WERI-Rb-1 (cell line): ENCODE data around the gene ABCA12.

ENCODE experiments used
- DNase-seq: peaks from one replicate; pipeline ENCODE4 v3.0.0-alpha.2; 2020
- H3K27ac ChIP-seq: fragments of 250-450 bp; sonication (Bioruptor Pico); 2 replicates; pipeline ENCODE4 v1.5.1; 2020; ENCODE audit warnings: mild to moderate bottlenecking, moderate library complexity
- H3K27me3 ChIP-seq: fragments of 250-450 bp; sonication (Bioruptor Pico); 2 replicates; pipeline ENCODE4 v1.5.1; 2021; ENCODE audit warnings: mild to moderate bottlenecking, low read depth, moderate library complexity; ENCODE audit not compliant: insufficient read depth, severe bottlenecking
- H3K36me3 ChIP-seq: fragments of 250-450 bp; sonication (Bioruptor Pico); 2 replicates; pipeline ENCODE4 v1.5.1; 2020; ENCODE audit warnings: mild to moderate bottlenecking, moderate library complexity
- H3K4me3 ChIP-seq: 2 replicates; pipeline ENCODE4 v1.5.1; 2011; ENCODE audit warnings: low read depth, mild to moderate bottlenecking, control low read depth, low read length
- H3K9me3 ChIP-seq: fragments of 250-450 bp; sonication (Bioruptor Pico); 2 replicates; pipeline ENCODE4 v1.5.1; 2021; ENCODE audit warnings: mild to moderate bottlenecking, moderate library complexity; ENCODE audit not compliant: severe bottlenecking
- TF ChIP-seq, protein P1 (sequence below): IDR thresholded peaks from 2 replicates; pipeline ENCODE4 v1.5.1; 2011; ENCODE audit warnings: low read depth, mild to moderate bottlenecking, control low read depth, inconsistent platforms, low read length

Gene ABCA12, protein sequence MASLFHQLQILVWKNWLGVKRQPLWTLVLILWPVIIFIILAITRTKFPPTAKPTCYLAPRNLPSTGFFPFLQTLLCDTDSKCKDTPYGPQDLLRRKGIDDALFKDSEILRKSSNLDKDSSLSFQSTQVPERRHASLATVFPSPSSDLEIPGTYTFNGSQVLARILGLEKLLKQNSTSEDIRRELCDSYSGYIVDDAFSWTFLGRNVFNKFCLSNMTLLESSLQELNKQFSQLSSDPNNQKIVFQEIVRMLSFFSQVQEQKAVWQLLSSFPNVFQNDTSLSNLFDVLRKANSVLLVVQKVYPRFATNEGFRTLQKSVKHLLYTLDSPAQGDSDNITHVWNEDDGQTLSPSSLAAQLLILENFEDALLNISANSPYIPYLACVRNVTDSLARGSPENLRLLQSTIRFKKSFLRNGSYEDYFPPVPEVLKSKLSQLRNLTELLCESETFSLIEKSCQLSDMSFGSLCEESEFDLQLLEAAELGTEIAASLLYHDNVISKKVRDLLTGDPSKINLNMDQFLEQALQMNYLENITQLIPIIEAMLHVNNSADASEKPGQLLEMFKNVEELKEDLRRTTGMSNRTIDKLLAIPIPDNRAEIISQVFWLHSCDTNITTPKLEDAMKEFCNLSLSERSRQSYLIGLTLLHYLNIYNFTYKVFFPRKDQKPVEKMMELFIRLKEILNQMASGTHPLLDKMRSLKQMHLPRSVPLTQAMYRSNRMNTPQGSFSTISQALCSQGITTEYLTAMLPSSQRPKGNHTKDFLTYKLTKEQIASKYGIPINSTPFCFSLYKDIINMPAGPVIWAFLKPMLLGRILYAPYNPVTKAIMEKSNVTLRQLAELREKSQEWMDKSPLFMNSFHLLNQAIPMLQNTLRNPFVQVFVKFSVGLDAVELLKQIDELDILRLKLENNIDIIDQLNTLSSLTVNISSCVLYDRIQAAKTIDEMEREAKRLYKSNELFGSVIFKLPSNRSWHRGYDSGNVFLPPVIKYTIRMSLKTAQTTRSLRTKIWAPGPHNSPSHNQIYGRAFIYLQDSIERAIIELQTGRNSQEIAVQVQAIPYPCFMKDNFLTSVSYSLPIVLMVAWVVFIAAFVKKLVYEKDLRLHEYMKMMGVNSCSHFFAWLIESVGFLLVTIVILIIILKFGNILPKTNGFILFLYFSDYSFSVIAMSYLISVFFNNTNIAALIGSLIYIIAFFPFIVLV (N-terminal part only)

GRCh38 chr2:215138479-215138878 is at the start of gene ABCA12:
Gene ABCA12, minus strand, starts transcription at chr2:215138626. Its CDS starts 418 bp downstream, at chr2:215138208.
- DNase-seq, result no peak
- Histone ChIP-seq H3K36me3 (no peaks in the 10 kb centered on the region), H3K4me3 (no peak within 1 kb of the TSS), H3K9me3 (no peaks in the 10 kb centered on the region), H3K27ac (no peak within 1 kb of the TSS), H3K27me3 (no peaks in the 10 kb centered on the region)
- TF ChIP-seq, protein P1, sequence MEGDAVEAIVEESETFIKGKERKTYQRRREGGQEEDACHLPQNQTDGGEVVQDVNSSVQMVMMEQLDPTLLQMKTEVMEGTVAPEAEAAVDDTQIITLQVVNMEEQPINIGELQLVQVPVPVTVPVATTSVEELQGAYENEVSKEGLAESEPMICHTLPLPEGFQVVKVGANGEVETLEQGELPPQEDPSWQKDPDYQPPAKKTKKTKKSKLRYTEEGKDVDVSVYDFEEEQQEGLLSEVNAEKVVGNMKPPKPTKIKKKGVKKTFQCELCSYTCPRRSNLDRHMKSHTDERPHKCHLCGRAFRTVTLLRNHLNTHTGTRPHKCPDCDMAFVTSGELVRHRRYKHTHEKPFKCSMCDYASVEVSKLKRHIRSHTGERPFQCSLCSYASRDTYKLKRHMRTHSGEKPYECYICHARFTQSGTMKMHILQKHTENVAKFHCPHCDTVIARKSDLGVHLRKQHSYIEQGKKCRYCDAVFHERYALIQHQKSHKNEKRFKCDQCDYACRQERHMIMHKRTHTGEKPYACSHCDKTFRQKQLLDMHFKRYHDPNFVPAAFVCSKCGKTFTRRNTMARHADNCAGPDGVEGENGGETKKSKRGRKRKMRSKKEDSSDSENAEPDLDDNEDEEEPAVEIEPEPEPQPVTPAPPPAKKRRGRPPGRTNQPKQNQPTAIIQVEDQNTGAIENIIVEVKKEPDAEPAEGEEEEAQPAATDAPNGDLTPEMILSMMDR, result no peak

DNA sequence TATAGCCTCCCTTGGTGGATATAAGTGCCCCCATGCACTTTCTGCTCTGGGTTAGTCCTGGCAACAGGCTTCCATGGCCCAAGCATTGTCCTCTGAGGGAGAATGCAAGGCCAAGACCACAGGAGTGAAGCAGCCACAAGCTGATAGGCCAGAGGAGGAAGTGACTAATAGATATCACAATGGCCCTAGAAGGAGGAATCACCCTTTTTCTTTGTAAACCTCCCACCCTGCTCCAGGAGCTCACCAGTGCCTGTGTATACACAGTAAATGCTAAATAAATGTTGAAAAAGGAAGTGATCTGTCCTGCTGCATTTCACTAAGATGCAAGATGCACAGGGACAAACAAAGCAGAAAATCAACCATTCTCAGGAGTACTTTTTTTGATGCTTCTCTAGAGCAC is 49.7 kb upstream of the ABCA12 start:
- Histone ChIP-seq H3K36me3 (no peaks in the 10 kb centered on the region), H3K27ac (no peak overlapping the region), H3K9me3 (no peaks in the 10 kb centered on the region), H3K4me3 (no peak overlapping the region), H3K27me3 (no peaks in the 10 kb centered on the region)
- TF ChIP-seq, protein P1, result no peak
- DNase-seq, result no peak

- no peak overlapping the region for H3K27ac ChIP-seq
- DNase-seq, result no peak
- TF ChIP-seq, protein P1, result no peak
- no peaks in the 10 kb centered on the region for H3K9me3 ChIP-seq
- no peaks in the 10 kb centered on the region for H3K36me3 ChIP-seq
- H3K27me3 ChIP-seq, result no peaks in the 10 kb centered on the region
- H3K4me3 ChIP-seq, result no peak overlapping the region
These were observed 47.6 kb upstream of the ABCA12 start for GRCh38 chr2:215186021-215186420.

DNA sequence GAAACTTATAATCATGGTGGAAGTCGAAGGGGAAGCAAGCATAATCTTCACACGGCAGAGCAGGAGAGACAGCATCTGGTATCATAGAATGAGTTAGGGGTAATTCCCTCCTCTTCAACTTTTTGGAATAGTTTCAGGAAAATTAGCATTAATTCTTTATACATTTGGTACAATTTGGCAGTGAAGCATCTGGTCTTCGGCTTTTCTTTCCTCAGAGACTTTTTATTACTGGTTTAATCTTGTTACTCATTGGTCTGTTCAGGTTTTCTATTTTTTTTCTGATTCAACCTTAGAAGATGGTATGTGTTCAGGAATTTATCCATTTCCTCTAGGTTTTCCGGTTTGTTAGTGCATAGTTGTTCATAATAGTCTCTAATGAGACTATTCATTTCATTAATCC is 39.7 kb upstream of the ABCA12 start:
- Histone ChIP-seq H3K9me3 (no peaks in the 10 kb centered on the region), H3K27me3 (no peaks in the 10 kb centered on the region), H3K4me3 (no peak overlapping the region), H3K36me3 (no peaks in the 10 kb centered on the region), H3K27ac (no peak overlapping the region)
- TF ChIP-seq, protein P1, result no peak
- DNase-seq, result no peak

DNA sequence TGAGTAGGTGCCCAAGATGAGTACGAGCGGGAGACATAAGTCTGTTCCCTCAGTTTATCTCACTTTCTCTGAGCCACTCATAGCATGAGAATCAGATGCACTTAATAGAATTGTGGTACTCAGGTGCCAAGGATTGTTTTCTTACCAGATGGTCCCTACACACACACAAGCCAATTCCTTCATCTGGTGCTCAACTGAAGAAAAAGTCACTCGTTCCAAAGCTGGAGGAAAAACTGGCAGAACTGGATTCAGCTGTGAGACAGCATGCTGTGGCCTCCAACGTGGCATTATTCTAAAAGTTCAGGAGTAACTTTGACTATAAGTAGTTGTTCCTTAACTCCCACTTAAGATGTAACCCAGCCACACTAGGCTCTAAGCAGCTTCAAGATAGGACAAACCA is 33.4 kb upstream of the ABCA12 start:
- no peak overlapping the region for H3K27ac ChIP-seq
- H3K27me3 ChIP-seq, result no peaks in the 10 kb centered on the region
- TF ChIP-seq, protein P1, result no peak
- DNase-seq, result no peak
- H3K4me3 ChIP-seq, result no peak overlapping the region
- H3K9me3 ChIP-seq, result no peaks in the 10 kb centered on the region
- H3K36me3 ChIP-seq, result no peaks in the 10 kb centered on the region
